Stromal cell of bone marrow (primary cell): ENCODE measurements around the gene TUFM.
"Not testable (repeated sequence)": the region's sequence is repeated elsewhere in the genome, so short reads cannot be mapped to it uniquely, and the experiment has no call there.

Source experiments
- DNase-seq: peaks from one replicate; pipeline ENCODE4 v3.0.0-alpha.2; 2012; ENCODE audit warnings: low read depth

Gene TUFM

DNA sequence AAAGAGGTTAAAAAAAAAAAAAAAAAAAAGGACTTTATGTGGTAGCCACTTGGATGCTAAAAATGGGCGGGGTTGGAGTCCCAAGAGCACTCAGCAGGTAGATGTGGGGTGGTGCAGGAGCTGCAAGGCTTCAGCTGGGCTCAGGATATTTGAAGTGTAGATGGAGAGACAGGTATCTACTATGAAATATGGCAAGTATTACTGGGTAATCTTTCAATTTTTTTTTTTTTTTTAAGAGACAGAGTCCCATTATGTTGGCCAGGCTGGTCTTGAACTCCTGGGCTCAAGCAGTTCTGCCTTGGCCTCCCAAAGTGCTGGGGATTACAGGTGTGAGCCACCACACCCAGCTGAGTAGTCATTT, 7.6 kb downstream of the TUFM start:
- DNase-seq = no peak

DNA sequence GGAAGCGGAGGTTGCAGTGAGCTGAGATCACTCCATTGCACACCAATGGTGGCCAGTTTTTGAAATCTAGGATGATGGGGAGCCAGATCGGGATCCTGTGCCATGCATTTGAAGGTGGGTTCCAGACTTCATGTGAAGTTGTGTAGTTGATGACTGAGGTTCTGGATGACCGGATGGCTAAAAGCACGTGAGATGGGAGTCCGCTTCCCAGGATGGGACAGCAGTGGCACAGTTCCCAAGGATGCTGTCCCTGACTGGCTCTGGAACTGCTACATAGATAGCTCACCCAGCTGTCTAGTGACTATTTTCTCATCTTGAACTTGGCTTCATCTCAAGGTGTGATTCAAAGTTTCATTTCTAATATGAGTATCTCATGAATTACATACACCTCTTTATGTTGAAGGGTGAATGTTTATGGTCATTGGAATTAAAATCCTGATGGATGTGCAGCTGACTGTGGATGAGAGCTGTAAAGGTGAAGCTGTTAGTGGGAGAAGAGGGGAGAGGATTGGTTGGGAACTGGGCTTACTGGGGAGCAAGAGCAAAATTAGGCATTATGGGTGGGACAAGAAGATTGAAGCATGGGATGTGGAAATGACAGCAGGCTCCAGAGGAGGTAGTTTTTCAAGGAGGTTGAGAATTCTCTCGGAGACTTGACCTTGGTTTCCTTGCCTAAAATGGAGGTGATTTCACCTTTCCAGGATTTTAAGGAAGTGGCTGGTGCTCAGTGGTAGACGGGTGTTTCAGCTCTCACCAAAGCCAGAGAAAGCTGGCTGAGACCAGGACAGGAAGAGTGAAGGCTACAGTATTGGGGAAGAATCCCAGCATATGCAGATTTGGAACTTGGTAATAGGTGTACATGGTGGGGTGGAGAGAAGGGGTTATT, 8.2 kb downstream of the TUFM start:
- DNase-seq = no peak

DNA sequence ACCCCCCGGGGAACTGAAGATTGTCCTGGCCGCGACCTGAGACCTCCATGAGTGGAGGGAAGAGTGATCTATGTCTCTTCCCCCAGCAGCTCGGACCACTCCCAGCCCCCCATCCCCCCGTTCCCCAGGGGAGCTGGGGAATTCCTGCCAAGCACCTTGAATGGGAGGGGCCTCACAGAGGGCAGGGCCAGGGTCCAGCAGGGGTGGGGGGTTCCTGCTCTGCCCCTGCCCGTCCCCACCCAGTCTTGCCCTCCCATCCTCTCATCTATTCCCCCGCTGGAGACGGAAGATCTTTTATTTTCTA, 9.4 kb downstream of the TUFM start:
- no peak for DNase-seq

DNA sequence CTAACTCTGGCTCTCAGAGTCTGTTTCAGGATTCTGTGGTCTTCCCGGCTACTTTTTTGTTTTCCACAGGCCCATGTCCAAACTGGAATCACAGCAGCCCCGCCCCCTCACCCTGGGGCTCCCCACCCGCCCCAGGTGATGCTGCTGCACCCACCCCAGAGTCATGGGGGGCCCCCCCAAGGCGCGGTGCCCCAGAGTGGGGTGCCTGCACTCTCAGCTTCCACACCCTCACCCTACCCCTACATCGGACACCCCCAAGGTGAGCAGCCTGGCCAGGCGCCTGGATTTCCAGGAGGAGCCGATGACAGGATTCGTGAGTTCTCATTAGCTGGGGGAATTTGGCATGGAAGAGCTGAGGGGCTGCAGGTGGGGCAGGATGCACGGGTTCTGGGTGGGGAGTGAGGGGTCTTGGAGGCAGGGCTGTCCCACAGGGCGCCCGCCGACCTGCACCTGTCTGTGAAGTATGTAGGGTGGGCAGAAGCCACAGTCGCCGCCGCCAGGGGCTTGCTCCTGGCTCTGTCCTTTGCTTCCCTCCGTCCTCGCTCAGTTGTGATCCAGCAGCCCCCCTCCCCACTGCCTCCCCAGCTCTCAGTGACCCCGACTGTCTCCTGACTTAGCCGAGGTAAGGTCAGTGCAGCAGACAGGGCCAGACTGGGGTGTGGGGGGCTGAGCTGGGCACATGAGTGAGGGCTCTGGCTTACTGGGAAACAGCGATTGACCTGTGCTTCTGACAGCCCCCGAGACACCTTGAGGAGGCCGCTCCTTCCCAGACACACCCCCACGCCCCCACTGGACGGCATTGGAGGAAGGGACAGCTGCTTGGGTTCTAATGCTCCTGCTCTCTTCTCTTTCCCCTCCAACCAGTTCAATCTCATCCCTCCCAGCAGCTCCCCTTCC, 10.0 kb downstream of the TUFM start:
- no peak for DNase-seq

DNA sequence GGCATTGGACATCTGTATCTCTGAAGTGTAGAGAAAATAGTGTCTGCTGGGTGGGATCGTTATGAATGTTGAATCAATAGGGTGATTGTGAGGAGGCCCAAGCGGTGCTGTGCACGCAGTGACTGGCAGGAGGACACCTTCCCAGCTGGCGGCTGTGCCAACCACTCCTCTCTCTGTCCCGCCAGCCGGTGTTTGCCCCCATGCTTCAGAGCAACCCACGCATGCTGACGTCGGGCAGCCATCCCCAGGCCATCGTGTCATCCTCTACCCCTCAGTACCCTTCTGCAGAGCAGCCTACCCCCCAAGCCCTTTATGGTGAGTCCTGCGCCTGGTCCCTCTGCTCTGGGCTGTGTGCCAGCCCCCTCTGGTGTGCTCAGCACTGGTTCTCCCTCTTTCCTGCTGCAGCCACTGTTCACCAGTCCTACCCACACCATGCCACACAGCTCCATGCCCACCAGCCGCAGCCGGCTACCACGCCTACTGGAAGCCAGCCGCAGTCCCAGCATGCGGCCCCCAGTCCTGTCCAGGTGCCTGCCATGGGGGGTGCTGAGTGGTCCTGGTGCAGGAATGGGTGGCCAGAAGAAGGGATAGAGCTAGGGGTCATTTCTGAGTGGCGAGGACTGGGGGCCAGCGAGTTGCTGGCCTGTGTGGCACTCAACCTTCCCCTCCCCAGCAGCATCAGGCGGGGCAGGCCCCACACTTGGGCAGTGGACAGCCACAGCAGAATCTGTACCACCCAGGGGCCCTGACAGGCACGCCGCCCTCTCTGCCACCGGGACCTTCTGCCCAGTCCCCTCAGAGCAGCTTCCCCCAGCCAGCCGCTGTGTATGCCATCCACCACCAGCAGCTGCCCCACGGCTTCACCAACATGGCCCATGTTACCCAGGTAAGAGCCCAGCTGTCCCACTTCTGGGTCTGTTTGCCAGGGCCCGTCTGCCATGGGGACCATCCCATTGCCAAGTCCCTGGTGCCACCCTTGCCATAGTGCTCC, 11.0 kb downstream of the TUFM start:
- DNase-seq = no peak

DNA sequence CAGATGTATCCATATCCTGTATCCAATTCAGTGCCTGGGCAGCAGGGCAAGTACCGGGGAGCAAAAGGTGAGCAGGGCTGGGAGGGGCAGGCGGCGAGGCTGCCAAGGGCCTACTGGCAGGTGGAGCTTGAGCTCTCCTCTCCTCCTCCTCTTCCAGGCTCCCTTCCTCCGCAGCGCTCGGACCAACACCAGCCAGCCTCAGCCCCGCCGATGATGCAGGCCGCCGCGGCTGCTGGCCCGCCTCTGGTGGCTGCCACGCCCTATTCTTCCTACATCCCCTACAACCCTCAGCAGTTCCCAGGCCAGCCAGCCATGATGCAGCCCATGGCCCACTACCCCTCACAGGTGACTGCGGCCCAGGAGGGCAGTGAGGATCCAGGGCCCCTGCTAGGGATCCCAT, 11.8 kb downstream of the TUFM start:
- DNase-seq = no peak

DNA sequence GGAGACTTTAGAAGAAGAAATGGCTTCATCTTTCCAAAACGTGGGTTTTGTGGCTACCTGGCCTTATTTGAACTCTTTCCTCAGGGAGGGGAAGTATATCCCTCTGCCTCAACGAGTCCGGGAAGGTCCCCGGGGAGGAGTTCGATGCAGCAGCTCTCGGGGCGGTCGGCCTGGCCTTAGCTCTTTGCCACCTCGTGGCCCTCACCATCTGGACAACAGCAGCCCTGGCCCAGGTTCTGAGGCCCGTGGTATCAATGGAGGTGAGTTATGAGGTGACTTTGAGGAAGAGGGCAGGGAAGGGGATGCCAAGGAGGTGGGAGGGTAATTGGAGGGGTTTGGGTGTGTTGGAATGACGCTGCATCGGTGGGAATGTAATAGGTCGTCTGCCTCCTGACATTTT, 15.6 kb downstream of the TUFM start:
- DNase-seq = no peak

DNA sequence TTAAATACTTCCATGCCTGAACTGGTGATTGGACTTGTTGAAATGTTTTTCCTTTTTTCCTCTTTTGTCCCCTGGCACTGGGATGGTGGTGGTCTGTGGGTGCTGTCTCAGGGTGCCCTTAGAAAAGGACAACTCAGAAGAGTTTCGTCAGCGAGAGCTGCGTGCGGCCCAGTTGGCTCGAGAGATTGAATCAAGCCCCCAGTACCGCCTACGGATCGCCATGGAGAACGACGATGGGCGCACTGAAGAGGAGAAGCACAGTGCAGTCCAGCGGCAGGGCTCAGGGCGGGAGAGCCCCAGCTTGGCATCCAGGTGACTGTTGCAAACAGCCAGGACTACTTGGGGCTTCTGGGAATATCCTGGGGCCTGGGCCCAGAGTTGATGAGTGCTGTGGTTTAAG, 16.4 kb downstream of the TUFM start:
- no peak for DNase-seq

DNA sequence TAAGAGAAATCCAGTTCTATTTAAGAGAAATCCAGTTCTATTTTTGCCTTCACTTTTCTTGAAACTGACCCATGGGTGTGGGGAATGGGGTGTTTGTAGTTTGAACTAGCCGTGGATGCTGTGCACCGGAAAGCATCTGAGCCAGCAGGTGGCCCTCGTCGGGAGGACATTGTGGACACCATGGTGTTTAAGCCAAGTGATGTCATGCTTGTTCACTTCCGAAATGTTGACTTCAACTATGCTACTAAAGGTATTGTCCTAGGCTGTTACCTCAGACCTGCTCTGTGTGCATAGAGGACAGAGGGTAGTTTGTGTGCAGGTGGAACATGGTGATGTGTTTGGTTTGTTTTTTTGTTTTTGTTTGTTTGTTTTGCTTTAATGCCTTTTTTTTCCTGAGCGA, 20.0 kb downstream of the TUFM start:
- DNase-seq = no peak

DNA sequence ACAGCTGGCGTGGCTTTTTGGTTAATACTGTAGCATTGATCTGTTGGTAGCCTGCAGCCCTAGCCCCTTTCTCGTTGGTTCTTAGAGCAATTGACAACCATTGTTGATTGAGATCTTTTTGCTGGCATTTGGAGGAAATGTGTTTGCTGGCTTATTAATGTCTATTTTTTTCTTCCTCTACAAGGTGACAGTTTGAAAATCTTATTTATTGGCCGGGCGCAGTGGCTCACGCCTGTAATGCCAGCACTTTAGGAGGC, 21.5 kb downstream of the TUFM start:
- DNase-seq = no peak

DNA sequence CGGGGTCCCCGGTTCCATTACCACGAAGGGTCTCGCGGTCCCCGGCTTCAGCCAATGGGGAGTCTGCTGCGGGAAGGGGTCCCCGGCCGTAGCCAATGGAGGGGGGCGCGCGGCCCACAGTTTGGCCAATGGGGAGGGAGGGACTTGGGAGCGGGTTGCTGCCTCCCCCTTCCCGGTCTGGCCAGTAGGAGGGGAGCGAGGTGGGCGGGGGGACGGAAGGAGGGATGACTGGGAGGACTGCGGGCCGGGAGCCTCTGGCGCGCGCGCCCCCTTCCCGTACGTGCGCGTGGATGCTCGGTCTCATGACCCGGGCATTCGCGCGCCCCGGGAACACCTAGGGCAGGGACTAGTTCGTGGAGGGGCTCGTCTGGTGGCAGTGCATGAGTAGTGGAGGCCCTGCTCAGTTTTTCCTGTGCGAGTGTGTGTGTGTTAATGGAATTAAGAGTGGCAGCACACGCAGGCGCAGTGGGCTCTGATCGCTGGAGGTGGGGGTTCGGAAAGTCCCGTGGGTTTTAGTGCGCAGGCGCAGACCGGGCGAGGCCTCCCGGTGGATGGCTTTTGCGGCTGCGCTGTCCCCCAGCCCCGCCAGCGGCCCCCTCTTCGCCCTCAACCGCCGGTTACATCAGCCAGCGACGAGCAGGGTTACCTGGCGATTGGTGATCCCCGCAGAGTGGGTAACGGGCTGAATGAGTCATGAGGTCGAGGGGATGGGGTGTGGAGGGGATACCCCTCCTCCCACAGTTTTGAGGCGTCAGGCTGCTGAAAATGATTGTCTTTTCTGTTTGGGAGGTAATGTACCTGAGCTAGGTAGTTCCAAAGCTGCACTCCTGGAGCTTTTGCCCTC, 22.1 kb downstream of the TUFM start:
- peak; percentile 95 for DNase-seq

DNA sequence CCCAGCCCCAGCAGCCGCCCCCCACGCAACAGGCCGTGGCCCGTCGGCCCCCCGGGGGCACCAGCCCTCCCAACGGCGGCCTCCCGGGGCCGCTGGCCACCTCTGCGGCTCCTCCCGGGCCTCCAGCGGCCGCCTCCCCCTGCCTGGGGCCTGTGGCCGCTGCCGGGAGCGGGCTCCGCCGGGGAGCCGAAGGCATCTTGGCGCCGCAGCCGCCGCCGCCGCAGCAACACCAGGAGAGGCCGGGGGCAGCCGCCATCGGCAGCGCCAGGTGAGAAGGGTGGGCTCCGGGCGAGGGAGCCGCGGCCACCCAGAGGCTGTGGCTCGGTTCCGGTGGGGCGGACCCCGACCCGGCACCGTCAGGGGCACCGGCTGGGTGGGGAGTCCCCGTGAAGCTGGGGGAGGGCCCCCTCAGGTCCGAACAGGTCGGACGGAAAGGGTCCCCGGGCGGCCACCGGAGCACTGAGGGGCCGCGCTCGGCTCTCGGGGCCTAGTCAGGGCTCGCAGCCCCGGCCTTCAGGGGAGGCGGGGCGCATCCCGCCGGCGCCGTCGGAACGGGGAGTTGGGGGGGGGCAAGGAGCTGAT, 22.8 kb downstream of the TUFM start:
- DNase-seq = no peak

DNA sequence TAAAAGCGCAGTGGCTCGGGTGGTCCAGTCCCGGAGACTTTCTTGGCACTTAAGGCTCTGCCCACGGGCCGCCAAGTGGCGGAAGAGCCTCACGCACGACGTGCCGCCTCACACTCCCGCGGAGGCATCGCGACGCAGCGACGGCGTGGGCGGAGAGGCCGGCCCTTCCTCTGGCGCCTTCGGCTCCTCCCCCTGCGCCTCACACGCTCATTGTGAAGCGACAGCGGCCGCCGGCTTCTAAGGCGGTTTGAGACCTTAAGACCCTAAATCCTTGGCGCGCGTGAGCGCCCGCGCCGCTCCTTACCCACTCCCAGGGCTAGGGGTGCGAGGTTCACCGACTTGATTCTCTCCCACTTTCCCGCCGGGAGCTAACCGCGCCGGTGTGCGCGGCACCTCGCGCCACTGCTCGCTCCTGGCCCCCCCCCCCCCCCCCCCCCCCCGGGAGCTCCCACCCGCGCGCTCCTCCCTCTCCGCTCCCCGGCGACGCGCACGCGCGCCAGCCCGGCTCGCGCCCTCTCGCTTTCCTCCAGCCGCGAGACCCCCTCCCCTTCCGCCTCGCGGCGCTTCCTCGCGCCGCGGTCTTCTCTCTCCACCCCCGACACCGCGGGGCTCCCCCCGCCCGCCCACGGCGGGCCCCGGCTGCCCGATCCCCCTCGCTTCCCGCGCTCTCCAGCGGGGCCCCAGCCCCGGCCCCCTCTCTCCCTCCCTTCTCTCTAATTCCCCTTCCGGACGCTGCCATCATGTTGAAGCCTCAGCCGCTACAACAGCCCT, 23.4 kb downstream of the TUFM start, which contains the start of gene ATXN2L:
Gene ATXN2L, plus strand, starts transcription at position 480 of the 771 bp plus-strand sequence. Its CDS starts 261 bp downstream, at position 741.
- peak; percentile 90 for DNase-seq

DNA sequence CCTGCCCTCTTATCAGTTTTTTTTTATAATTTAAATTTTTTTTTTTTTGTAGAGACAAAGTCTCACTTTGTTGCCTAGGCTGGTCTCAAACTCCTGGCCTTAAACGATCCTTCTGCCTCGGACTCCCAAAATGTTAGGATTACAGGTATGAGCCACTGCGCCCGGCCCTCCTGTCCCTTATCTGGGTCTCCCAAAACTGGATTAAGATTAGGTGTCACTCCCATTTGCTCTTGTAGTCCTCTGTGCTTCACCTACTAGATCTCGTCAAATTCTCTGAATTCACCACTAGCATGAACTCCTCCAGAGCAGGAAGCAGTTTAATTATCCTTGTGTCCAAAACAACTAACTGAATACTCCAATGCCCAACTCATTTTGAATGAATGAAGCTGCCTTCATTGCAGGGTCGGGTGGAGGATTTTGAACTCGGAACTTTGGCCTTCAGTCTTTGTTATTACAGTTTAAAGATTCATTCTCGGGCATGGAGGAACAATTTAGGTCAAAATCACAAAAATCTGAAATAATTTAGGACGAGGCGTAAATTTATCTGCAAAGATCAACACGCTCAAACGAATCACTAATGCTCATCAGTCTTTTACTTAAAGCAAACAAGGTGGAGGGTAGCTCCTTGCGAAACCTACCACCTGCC, 24.2 kb downstream of the TUFM start:
- no peak for DNase-seq

DNA sequence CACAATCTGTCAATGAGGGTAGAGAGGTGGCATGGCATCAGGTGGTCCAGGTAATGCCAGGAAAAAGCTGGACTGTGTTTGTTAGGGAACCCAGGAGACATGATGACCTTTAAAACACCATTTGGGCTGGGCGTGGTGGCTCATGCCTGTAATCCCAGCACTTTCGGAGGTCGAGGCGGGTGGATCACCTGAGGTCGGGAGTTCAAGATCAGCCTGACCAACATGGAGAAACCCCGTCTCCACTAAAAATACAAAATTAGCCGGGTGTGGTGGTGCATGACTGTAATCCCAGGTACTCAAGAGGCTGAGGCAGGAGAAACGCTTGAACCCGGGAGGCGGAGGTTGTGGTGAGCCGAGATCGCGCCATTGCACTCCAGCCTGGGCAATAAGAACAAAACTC, 25.6 kb downstream of the TUFM start:
- not testable (repeated sequence) for DNase-seq

DNA sequence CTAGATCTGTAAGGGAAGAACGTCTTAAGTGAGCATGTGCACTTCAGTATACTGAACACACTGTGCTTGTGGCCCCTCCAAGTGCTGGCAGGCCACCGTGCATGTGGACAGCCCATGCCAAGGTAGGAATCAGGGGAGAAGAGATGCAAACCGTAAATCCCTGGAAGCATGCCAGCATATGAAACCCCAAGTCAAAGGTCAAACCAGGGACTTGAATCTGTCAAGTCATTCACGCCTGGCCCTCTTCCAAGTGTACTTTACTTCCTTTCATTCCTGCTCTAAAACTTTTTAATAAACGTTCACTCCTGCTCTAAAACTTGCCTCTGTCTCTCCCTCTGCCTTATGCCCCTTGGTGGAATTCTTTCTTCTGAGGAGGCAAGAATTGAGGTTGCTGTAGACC, 26.1 kb downstream of the TUFM start:
- DNase-seq = no peak

DNA sequence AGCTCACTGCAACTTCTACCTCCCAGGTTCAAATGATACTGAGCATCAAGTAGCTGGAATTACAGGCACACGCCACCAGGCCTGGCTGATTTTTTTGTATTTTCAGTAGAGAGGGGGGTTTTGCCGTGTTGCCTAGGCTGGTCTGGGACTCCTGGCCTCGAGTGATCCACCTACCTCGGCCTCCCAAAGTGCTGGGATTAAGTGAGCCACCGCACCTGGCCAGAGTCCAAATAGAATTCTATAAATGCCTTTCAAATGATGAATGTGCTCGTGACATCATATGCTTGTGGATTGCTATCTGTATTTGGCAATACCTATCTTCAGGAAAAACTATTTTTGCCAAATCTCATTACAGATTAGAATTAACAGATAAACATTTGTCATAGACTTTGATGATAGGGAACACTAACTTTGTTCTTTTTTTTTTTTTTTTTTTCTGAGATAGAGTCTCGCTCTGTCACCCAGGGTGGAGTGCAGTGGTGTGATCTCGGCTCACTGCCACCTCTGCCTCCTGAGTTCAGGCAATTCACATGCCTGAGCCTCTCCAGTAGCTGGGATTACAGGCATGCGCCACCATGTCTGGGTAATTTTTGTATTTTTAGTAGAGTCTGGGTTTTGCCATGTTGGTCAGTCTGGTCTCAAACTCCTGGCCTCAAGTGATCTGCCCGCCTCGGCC, 38.6 kb downstream of the TUFM start:
- DNase-seq = not testable (repeated sequence)

DNA sequence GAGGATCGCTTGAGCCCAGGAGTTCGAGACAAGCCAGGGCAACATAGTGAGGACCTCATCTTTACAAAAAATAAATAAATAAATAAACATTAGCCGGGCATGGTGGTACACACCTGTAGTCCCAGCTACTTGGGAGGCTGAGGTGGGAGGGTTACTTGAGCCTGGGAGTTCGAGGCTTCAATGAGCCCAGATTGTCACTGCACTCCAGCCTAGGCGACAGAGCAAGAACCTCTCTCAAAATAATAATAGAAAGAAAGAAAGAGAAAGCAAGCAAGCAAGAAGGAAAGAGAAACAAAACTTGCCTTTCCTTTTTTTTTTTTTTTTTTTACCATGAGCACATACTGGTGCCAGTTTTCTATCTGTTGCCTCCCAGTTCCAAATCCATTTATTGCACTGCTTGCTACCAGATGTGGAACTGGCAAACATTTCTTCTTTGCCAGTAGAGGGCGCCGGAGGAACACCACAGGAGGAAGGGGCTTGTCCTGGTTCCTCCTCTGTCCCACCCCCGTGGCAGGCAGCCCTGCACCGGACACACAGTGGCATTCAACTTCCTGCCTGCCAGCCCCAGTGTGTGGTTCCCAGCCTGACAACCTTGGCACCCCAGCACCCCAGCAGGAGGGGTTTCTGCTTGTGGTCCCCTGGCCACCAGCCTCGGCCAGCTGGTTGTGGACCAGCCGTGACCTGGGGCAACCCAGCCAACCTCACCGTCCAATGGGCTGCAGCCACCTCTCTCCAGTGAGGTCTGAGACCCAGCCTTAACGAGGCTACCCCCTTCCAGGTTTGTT, 43.7 kb downstream of the TUFM start:
- DNase-seq = peak; percentile 74
